Astrocyte (in vitro differentiated cells and primary cell): ENCODE results near the gene PDCD1. TPM values are rescaled to one million over a fixed set of nuclear protein-coding genes. Genes with fewer than 3 reads are reported as not detected.

Experiments used
- DNase-seq: peaks from one replicate; pipeline ENCODE4 v3.0.0-alpha.2; 2010; ENCODE audit warnings: low read depth
- FAIRE-seq: peaks from 2 replicates; lab custom pipeline; 2011; peaks lifted over from hg19 to GRCh38; lab: Jason Lieb, UNC
- H2AFZ ChIP-seq: 2 replicates; pipeline ENCODE4 v1.6.0; 2012; ENCODE audit warnings: low read depth, low read length, inconsistent platforms
- H3K27ac ChIP-seq: 2 replicates; pipeline ENCODE4 v1.5.1; 2011; ENCODE audit warnings: low read depth, low read length, inconsistent platforms
- H3K27me3 ChIP-seq: 2 replicates; pipeline ENCODE4 v1.6.0; 2011; ENCODE audit warnings: low read length, inconsistent platforms; ENCODE audit not compliant: insufficient read depth
- H3K36me3 ChIP-seq: 2 replicates; pipeline ENCODE4 v1.5.1; 2011; ENCODE audit warnings: low read length, inconsistent platforms; ENCODE audit not compliant: insufficient read depth
- H3K4me1 ChIP-seq: 2 replicates; pipeline ENCODE4 v1.5.1; 2011; ENCODE audit warnings: low read length, inconsistent platforms; ENCODE audit not compliant: insufficient read depth
- H3K4me2 ChIP-seq: 2 replicates; pipeline ENCODE4 v1.6.0; 2012; ENCODE audit warnings: low read length, inconsistent platforms
- H3K4me3 ChIP-seq: 2 replicates; pipeline ENCODE4 v1.5.1; 2011; ENCODE audit warnings: low read depth, mild to moderate bottlenecking, low read length, inconsistent platforms; ENCODE audit not compliant: insufficient read depth
- H3K79me2 ChIP-seq: 2 replicates; pipeline ENCODE4 v1.6.0; 2012; ENCODE audit warnings: mild to moderate bottlenecking, low read length, inconsistent platforms; ENCODE audit not compliant: insufficient read depth
- H3K9ac ChIP-seq: 2 replicates; pipeline ENCODE4 v1.6.0; 2012; ENCODE audit warnings: mild to moderate bottlenecking, low read length, inconsistent platforms
- H3K9me3 ChIP-seq: 2 replicates; pipeline ENCODE4 v1.5.1; 2012; ENCODE audit warnings: low read depth, mild to moderate bottlenecking, low read length, inconsistent platforms; ENCODE audit not compliant: insufficient read depth
- H4K20me1 ChIP-seq: 2 replicates; pipeline ENCODE4 v1.6.0; 2012; ENCODE audit warnings: low read length, inconsistent platforms; ENCODE audit not compliant: insufficient read depth
- H3K27ac Mint-ChIP-seq: one replicate; pipeline ENCODE4 v1.8.0; 2021; ENCODE audit warnings: mild to moderate bottlenecking, mixed read lengths; ENCODE audit not compliant: unreplicated experiment
- H3K27me3 Mint-ChIP-seq: one replicate; pipeline ENCODE4 v1.8.0; 2021; ENCODE audit warnings: low read depth, mixed read lengths; ENCODE audit not compliant: unreplicated experiment
- H3K36me3 Mint-ChIP-seq: one replicate; pipeline ENCODE4 v1.8.0; 2021; ENCODE audit warnings: low read depth, mixed read lengths; ENCODE audit not compliant: unreplicated experiment
- H3K4me1 Mint-ChIP-seq: one replicate; pipeline ENCODE4 v1.8.0; 2021; ENCODE audit warnings: low read depth, mixed read lengths; ENCODE audit not compliant: unreplicated experiment
- H3K4me3 Mint-ChIP-seq: one replicate; pipeline ENCODE4 v1.8.0; 2021; ENCODE audit warnings: mild to moderate bottlenecking, moderate library complexity, mixed read lengths; ENCODE audit not compliant: unreplicated experiment
- H3K9me3 Mint-ChIP-seq: one replicate; pipeline ENCODE4 v1.8.0; 2021; ENCODE audit warnings: mild to moderate bottlenecking, mixed read lengths; ENCODE audit not compliant: unreplicated experiment
- EZH2 ChIP-seq: IDR thresholded peaks from 2 replicates; pipeline ENCODE4 v1.6.1; 2012; ENCODE audit warnings: mild to moderate bottlenecking, low read length, inconsistent platforms; ENCODE audit not compliant: insufficient read depth
- total RNA-seq: library from RNA; stranded (reverse); gene quantifications from 2 replicates; pipeline ENCODE4 v1.2.1, GENCODE V29; 2021
- TF ChIP-seq, protein P1 (sequence below): IDR thresholded peaks from 2 replicates; pipeline ENCODE4 v1.5.1; 2011; ENCODE audit warnings: low read depth, mild to moderate bottlenecking, inconsistent platforms, low read length, moderate library complexity; ENCODE audit not compliant: insufficient read depth

The PDCD1 gene
- total RNA-seq, 1 donor from 2014 or later: not detected

- no peak for DNase-seq
- Mint-ChIP-seq H3K4me1 (peaks cover 8% of the 10 kb centered on the region), H3K36me3 (peaks cover 3% of the 10 kb centered on the region), H3K27ac (no peak overlapping the region), H3K4me3 (peak overlapping the region; percentile 68), H3K9me3 (no peaks in the 10 kb centered on the region), H3K27me3 (peaks cover 18% of the 10 kb centered on the region)
- Histone ChIP-seq H3K9ac (no peak overlapping the region), H3K4me2 (peak overlapping the region; percentile 68), H4K20me1 (no peaks in the 10 kb centered on the region), H2AFZ (no peak overlapping the region), H3K27me3 (peaks cover 7% of the 10 kb centered on the region), H3K36me3 (no peaks in the 10 kb centered on the region), H3K79me2 (no peaks in the 10 kb centered on the region), H3K9me3 (no peaks in the 10 kb centered on the region), H3K27ac (no peak overlapping the region), H3K4me1 (peaks cover 3% of the 10 kb centered on the region), H3K4me3 (no peak overlapping the region)
- TF ChIP-seq, protein P1, sequence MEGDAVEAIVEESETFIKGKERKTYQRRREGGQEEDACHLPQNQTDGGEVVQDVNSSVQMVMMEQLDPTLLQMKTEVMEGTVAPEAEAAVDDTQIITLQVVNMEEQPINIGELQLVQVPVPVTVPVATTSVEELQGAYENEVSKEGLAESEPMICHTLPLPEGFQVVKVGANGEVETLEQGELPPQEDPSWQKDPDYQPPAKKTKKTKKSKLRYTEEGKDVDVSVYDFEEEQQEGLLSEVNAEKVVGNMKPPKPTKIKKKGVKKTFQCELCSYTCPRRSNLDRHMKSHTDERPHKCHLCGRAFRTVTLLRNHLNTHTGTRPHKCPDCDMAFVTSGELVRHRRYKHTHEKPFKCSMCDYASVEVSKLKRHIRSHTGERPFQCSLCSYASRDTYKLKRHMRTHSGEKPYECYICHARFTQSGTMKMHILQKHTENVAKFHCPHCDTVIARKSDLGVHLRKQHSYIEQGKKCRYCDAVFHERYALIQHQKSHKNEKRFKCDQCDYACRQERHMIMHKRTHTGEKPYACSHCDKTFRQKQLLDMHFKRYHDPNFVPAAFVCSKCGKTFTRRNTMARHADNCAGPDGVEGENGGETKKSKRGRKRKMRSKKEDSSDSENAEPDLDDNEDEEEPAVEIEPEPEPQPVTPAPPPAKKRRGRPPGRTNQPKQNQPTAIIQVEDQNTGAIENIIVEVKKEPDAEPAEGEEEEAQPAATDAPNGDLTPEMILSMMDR: no peak
- TF ChIP-seq EZH2: peak; percentile 79
- FAIRE-seq: no peak
Observed at GRCh38 chr2:241901500-241902351, 43.0 kb upstream of the PDCD1 start.

- Mint-ChIP-seq H3K27me3 (peaks cover 18% of the 10 kb centered on the region), H3K27ac (no peak overlapping the region), H3K9me3 (no peaks in the 10 kb centered on the region), H3K36me3 (peaks cover 3% of the 10 kb centered on the region), H3K4me1 (peaks cover 11% of the 10 kb centered on the region), H3K4me3 (no peak overlapping the region)
- H3K4me1 ChIP-seq: peaks cover 3% of the 10 kb centered on the region
- no peak overlapping the region for H2AFZ ChIP-seq
- no peak for DNase-seq
- FAIRE-seq: no peak
- no peaks in the 10 kb centered on the region for H3K9me3 ChIP-seq
- no peaks in the 10 kb centered on the region for H4K20me1 ChIP-seq
- H3K27me3 ChIP-seq: peaks cover 7% of the 10 kb centered on the region
- H3K4me2 ChIP-seq: no peak overlapping the region
- no peak overlapping the region for H3K4me3 ChIP-seq
- no peaks in the 10 kb centered on the region for H3K79me2 ChIP-seq
- no peaks in the 10 kb centered on the region for H3K36me3 ChIP-seq
- no peak overlapping the region for H3K9ac ChIP-seq
- H3K27ac ChIP-seq: no peak overlapping the region
- TF ChIP-seq, protein P1: no peak
- TF ChIP-seq EZH2: no peak
Observed at GRCh38 chr2:241901018-241901380, 42.3 kb upstream of the PDCD1 start.
